Pulmonary artery endothelial cell (primary cell): ENCODE results near the gene STXBP5. TPM values are rescaled to one million over a fixed set of nuclear protein-coding genes. Genes with fewer than 3 reads are reported as not detected.

Experiments used
- DNase-seq: peaks from one replicate; pipeline ENCODE4 v3.0.0-alpha.2; 2011; ENCODE audit warnings: low read depth, low spot score
- total RNA-seq: library from RNA; depleted of rRNA; stranded (reverse); fragments of >200 nt; gene quantifications from 2 replicates; pipeline ENCODE4 v1.2.3, GENCODE V29; 2014

The STXBP5 gene
- total RNA-seq, 1 donor from 2014 or later = 19.1 TPM

- no peak for DNase-seq
These were observed 25.9 kb upstream of the STXBP5 start for GRCh38 chr6:147178355-147178754.

- no peak for DNase-seq
These were observed 24.4 kb upstream of the STXBP5 start for GRCh38 chr6:147179809-147180208.

GRCh38 chr6:147180926-147181325 lies 23.3 kb upstream of the STXBP5 start:
- no peak for DNase-seq

GRCh38 chr6:147184379-147184778 lies 19.8 kb upstream of the STXBP5 start:
- no peak for DNase-seq

GRCh38 chr6:147185216-147185615 lies 19.0 kb upstream of the STXBP5 start:
- DNase-seq = no peak

GRCh38 chr6:147190556-147190955 lies 13.7 kb upstream of the STXBP5 start:
- DNase-seq = no peak

GRCh38 chr6:147192278-147192911 lies 11.8 kb upstream of the STXBP5 start:
- no peak for DNase-seq

- DNase-seq = no peak
These were observed 9.4 kb upstream of the STXBP5 start for GRCh38 chr6:147194652-147195411.

- DNase-seq = no peak
These were observed 8.7 kb upstream of the STXBP5 start for GRCh38 chr6:147195510-147195909.

- DNase-seq = no peak
These were observed 8.2 kb upstream of the STXBP5 start for GRCh38 chr6:147195987-147196386.

- DNase-seq = no peak
These were observed 3.5 kb upstream of the STXBP5 start for GRCh38 chr6:147200711-147201110.

- no peak for DNase-seq
These were observed 2.2 kb upstream of the STXBP5 start for GRCh38 chr6:147201885-147202515.

GRCh38 chr6:147202516-147203310 lies 1.5 kb upstream of the STXBP5 start:
- DNase-seq = peak; percentile 87

- peak; percentile 26 for DNase-seq
These were observed 732 bp upstream of the STXBP5 start for GRCh38 chr6:147203311-147204059.

GRCh38 chr6:147204843-147205311 lies 660 bp downstream of the STXBP5 start:
- DNase-seq = no peak

- no peak for DNase-seq
These were observed 1.7 kb downstream of the STXBP5 start for GRCh38 chr6:147205690-147206600.

GRCh38 chr6:147207351-147207750 lies 3.1 kb downstream of the STXBP5 start:
- DNase-seq = no peak

GRCh38 chr6:147207837-147208754 lies 3.9 kb downstream of the STXBP5 start:
- DNase-seq = no peak
